Stimulated activated CD4-positive, alpha-beta T cell treated with anti-CD3 and anti-CD28 coated beads, Interleukin-1b, Interleukin-23, amount 100 ng/mL, for 4 hours (primary cell): Measurements from ENCODE around the gene OLFM4.

Source experiments
- DNase-seq, 2 donors: peaks; one replicate each; pipeline ENCODE4 v3.0.0-alpha.2; 2020; ENCODE audit warnings: low read depth in 2 of 2

OLFM4 gene

GRCh38 chr13:53014495-53015443, 13.8 kb upstream of the OLFM4 start:
- DNase-seq, result no peak

- DNase-seq, result no peak
These were observed 12.6 kb upstream of the OLFM4 start for GRCh38 chr13:53015971-53016370.

- DNase-seq, result no peak
These were observed 11.1 kb upstream of the OLFM4 start for GRCh38 chr13:53017433-53017970.

DNA sequence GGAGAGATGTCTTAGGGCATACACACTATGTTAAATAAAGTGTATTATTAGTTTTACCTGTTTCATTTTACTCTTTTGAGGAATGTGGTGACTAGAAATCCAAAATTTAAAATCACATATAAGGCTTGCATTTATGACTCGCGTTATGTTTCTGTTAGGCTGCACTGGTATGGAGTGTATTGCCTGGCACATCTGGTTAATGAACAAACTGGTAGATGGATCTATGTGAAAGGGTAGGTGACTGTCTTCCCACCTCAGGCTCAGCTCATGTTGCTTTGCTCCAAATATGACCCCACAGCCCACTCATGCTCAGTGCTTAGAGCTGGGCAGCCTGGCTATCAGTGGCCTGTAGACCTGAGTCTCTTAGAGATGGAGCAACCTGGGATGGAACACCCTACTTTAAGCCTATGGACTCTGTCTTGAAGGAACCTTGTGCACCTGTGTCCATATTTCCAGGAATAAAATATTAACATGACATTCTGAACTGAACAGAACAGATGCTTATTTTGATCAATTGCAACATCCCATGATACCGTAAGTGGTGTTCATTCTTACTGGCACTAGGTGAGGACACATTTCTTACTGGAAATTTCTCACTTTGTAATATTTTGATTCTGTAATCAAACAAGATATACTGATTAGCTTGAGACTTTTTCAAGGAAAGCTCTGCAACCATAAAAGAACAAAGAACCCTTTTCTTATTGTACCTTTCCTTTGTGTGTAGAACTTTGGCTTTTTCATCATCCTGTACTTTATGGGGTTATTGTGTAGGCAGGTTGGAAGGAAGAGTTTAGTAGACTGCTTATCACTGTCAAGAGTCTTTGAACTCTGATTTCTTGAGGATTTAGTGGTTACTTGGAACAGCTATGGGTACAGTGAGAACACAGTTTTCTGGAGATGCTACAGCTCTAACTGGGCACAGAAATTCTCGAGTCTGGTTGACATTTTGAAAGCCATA, 9.6 kb upstream of the OLFM4 start:
- no peak for DNase-seq

DNA sequence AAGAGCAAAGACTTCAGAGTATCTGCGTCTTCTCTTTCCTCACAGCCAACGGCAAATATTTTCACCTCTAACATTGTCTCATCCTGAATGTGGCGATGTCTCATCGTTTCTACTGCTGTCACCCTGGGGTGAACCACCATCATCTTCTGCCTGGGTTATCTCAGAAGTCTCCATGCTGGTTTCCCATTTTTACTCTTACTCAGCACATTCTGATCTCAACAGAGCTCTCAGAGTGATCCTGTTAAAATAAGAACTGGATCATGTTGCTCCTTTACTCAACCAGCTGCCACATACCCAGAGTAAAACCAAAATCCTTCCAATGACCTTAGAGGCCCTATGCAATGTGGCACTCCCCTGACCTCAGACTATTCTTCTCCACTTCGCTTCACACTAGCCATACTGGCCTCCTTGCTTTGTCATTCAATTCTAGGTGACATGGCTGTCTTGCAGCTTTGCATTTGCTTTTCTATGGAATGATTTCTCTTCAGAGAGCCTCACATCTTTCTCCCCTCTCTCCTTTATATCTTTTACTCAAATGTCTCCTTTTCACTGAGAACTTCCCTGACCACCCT, 7.8 kb upstream of the OLFM4 start:
- DNase-seq, result no peak

DNA sequence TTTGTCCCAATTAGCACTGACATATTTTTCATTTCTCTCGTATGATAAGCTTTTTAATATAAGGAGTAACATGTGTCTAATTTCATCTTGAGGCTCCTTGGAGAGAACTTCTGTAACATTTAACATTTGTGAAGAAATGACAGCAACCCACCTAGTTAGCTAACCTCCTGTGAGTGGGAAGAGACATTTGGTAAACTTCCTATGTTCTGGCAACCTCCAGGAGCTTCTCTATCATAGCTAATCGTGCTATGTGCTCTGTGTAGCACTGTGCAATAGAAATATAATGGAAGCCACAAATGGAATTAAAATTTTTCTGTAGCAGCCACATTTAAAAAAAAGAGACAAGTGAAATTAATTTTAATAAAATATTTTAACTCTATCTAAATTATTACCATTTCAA, 5.4 kb upstream of the OLFM4 start:
- DNase-seq, result no peak

DNA sequence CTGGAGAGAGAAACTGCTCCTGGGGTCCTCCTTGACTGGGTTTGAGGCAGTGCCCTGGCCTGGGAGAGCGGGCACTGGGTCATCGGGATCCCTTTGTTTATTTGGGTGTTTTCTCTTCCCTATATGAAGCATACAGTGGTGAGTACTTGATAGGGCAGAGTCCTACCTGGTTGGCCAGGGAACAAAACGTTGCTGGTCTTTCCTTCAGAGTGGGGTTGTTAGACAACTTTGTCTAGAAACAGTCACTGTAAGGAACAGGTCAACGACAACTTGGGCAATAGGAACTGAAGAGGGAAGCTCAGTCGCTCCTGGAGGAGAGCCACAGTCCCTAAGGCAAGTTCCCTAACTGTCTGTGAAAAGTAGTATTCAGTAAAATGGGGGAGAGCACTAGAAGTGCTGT, 550 bp upstream of the OLFM4 start:
- no peak for DNase-seq

DNA sequence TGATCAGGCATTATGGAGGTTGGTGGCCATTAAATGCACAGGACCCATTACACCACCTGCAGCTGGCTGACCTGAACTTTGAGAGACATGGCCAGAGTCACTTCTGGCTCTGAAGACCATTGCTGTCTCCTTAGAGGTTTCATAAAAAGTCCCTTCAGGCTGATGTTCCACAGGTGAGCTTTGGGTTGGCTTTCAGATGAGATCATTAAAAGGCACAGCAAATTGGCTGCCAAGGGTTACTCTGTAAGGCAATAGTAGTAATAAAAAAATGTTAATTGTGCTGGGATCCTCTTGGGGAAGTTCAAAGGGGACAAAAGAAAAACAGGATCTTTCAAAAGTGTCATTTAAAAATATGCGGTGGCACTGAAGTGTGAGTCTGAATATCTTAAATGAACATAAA, 4.2 kb downstream of the OLFM4 start:
- no peak for DNase-seq

- DNase-seq, result no peak
These were observed 10.4 kb downstream of the OLFM4 start for GRCh38 chr13:53038993-53039392.

DNA sequence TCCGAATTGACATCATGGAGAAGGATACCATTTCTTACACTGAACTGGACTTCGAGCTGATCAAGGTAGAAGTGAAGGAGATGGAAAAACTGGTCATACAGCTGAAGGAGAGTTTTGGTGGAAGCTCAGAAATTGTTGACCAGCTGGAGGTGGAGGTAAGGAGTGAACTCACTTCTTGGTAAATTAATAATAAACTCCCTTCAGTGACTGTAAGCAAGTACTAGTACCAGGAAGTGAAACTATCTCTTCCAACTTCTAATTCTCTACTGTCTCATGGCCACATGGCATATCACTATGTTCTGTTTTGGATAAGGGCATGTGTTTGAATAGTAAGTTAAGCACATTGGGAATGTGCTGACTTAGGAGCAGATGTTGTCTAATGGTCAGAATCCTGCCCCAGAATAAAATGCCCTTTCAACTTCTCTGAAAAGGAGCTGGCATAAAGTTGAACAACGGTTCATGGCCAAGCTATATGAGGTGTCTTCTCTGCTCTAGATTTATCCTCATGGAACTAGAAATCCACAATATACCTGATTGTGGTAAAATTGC, 13.4 kb downstream of the OLFM4 start:
- DNase-seq, result no peak

- DNase-seq, result no peak
These were observed 14.3 kb downstream of the OLFM4 start for GRCh38 chr13:53042877-53043276.

GRCh38 chr13:53043398-53043797, 14.8 kb downstream of the OLFM4 start:
- no peak for DNase-seq

- no peak for DNase-seq
These were observed 16.6 kb downstream of the OLFM4 start for GRCh38 chr13:53045189-53045588.

- no peak for DNase-seq
These were observed 20.3 kb downstream of the OLFM4 start for GRCh38 chr13:53048880-53049279.

DNA sequence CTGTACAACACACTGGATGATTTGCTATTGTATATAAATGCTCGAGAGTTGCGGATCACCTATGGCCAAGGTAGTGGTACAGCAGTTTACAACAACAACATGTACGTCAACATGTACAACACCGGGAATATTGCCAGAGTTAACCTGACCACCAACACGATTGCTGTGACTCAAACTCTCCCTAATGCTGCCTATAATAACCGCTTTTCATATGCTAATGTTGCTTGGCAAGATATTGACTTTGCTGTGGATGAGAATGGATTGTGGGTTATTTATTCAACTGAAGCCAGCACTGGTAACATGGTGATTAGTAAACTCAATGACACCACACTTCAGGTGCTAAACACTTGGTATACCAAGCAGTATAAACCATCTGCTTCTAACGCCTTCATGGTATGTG, 21.5 kb downstream of the OLFM4 start:
- DNase-seq, result no peak

- DNase-seq, result no peak
These were observed 24.1 kb downstream of the OLFM4 start for GRCh38 chr13:53052675-53053074.

- DNase-seq, result no peak
These were observed 26.0 kb downstream of the OLFM4 start for GRCh38 chr13:53054569-53054968.

- no peak for DNase-seq
These were observed 29.6 kb downstream of the OLFM4 start for GRCh38 chr13:53058065-53058679.

- no peak for DNase-seq
These were observed 32.4 kb downstream of the OLFM4 start for GRCh38 chr13:53060840-53061490.

- no peak for DNase-seq
These were observed 36.1 kb downstream of the OLFM4 start for GRCh38 chr13:53064731-53065130.

DNA sequence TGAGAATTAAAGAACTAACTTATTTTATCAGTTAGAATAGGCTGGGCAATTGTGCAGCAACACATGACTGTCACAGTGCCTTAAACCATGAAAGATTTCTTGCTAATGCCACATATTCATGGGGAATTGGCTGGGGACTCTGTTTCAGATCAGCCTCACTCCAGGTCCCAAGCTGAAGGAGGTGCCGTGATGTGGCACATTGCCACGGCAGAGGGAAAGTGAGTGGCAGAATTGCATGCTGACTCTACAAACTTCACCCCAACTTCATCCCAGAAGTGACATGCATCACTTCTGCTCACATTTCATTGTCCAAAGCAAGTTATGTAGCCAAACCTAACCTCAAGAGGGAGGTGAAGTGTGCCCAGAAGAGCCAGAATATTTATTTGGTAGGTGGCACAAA, 37.8 kb downstream of the OLFM4 start:
- DNase-seq, result no peak
